ENCODE measurements around the gene ARL4A. TPM values are rescaled to one million over a fixed set of nuclear protein-coding genes. Genes with fewer than 3 reads are reported as not detected.
A peak's percentile ranks its signal among the peaks of the same experiment; 100 is the strongest.

Gene ARL4A
- total and polyA plus RNA-seq, 9 of the 15 experiments (the other 6 are each of a cell fraction or from before 2014, with no cell fraction given): 118 to 688 (median 172) TPM

DNA sequence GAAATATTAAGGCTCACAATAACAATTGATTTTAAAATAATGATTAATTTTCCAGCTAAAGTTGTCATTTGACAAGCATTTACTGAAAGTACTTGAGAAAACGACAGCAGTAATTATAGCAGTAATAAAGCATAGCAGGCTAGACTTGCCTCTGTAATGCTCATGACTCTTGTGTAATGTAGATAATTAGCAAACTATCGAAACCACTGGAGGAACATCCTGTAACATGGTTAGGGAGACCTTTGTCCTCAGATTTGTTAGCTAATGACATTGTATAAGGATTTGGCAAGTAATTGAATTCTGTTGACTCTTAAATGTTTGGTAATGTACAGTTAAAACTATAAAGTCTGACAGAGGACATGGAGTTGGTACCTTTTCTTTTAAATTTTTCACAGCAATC is 24.8 kb downstream of the ARL4A start (continued):
- TF ChIP-seq TRIM24 (IDR thresholded peaks at IDR 0.05) (no peak; a peak in 1 of 4 replicates), PBX2 (CRISPR knock-in tag; IDR thresholded peaks at IDR 0.05; ENCODE audit: low read depth) (no peak), PBX2 (tag; conservative IDR thresholded peaks at IDR 0.05; ENCODE audit: low read depth) (no peak)

DNA sequence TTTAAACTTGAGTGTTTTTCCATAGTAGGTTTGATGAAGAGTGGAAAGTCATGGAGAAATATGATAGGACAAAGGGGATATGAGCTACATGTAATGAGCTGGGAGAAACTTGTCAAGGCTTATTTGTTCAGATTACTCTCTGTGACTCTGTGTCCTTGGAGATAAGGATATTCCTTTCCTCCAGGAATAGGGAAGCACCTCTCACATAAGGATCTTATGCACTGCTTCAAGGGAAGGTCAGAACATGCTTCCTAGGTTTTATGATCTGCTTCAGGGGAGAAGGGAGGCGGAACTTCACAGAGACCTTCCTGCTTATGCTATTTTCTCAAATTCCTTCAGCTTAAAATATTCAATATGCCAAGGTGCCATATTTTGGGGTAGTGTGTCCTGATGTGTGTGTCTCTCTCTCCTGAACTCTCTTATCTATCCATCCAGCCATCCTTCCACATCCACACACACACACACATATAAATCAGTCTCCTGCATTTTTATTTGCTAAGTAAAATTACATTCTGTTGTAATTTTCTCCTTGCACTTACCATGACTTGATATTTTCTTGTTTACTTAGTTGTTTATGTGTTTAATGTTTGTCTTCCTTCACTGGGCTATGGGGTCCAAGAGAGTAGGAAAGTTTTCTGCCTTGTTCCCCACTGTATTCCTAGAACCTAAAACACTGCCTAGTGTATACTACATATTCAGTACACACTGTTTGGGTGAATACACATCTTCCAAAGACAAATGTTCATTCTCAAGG is 26.4 kb downstream of the ARL4A start:
- FAIRE-seq: peak; percentile 49
- peaks cover 63% of the 10 kb centered on the region for H3K79me2 ChIP-seq (ENCODE audit: control insufficient read depth, insufficient read depth, low read length)
- peak; percentile 44 for ATAC-seq
- peak in 1 of 4 experiments; percentile 67 for DNase-seq (ENCODE audit: extremely low read depth in 1 of 4, low spot score in 3 of 4)
- BruUV-seq (replicated peaks): no TSS peak
- WGBS (ENCODE audit: insufficient coverage, low coverage, missing lambda C conversion rate): 0% methylated on average over 1 of the region's 1 CpG
- no peaks in the 10 kb centered on the region for H3K9me3 ChIP-seq (replicated peaks; ENCODE audit: control insufficient read depth, insufficient read depth, low read depth, low read length)
- H3K36me3 ChIP-seq (ENCODE audit: control insufficient read depth, insufficient read depth, low read length): no peaks in the 10 kb centered on the region; the same call in 2 of the 3 replicates
- H3K4me1 ChIP-seq (replicated peaks in 1 of 2; ENCODE audit: control insufficient read depth in 2 of 2, insufficient read depth in 2 of 2, low read length in 2 of 2): peaks cover 4 to 36% of the 10 kb centered on the region in 2 experiments; a peak in 4 of 5 replicates
- H3K4me2 ChIP-seq (ENCODE audit: insufficient read depth, low read length): peak overlapping the region; percentile 79
- H4K20me1 ChIP-seq (replicated peaks; ENCODE audit: control insufficient read depth, insufficient read depth, low read length): no peaks in the 10 kb centered on the region
- in situ Hi-C loops (cut with MboI) (loop anchor here (25.0 kb wide), 1 partner anchor 1273 kb away; the partner anchor contains the start of gene ETV1), intact Hi-C loops (cut with micrococcal nuclease) (loop anchor here (2.0 kb wide), 1 partner anchor 311 kb away; the partner anchor contains the start of gene VWDE)
- H3K4me3 ChIP-seq: peak overlapping the region; percentile 56
- peak overlapping the region; percentile 98 for H3K27ac ChIP-seq (ENCODE audit: extremely low read depth, low read depth, low read length)
- H3K9me1 ChIP-seq (ENCODE audit: control insufficient read depth, insufficient read depth, low read length): no peaks in the 10 kb centered on the region
- CTCF ChIA-PET (ENCODE audit: low intra/inter-chr PET ratio): no interaction called here
- POLR2A ChIA-PET: interaction anchor here (0.7 to 1.7 kb wide), 8 partner anchors 12 to 29 kb away, joined by 3 to 6 read pairs (median 4); no protein-coding TSS in a partner anchor
- no peaks in the 10 kb centered on the region for H3K27me3 ChIP-seq (ENCODE audit: control insufficient read depth in 2 of 2, insufficient read depth in 2 of 2, low read length in 2 of 2)
- H3K9ac ChIP-seq (ENCODE audit: insufficient read depth in 1 of 2, low read depth in 2 of 2, low read length in 2 of 2): peak overlapping the region; percentile 8 to 96; a peak in 3 of 4 replicates
- H2AFZ ChIP-seq (ENCODE audit: low read depth, low read length): peak overlapping the region; percentile 60
- TF ChIP-seq RFX1 (IDR thresholded peaks at IDR 0.05) (peak; percentile 15; the same call in 1 of the 2 replicates), NFRKB (IDR thresholded peaks at IDR 0.05; ENCODE audit: low read depth) (peak; percentile 80; the same call in 1 of the 2 replicates), IRF2 (CRISPR knock-in tag; IDR thresholded peaks at IDR 0.05) (no peak), SNRNP70 (optimal IDR thresholded peaks at IDR 0.05; ENCODE audit: low read depth, low read length) (no peak), FOXJ2 (tag; IDR thresholded peaks at IDR 0.05) (0 out of 2 replicates have a peak, but pooled peaks have one; percentile 23), MNT (conservative IDR thresholded peaks at IDR 0.05) (peak in 1 of 2 experiments; percentile 32; a peak in 1 of 4 replicates), ADNP (tag; IDR thresholded peaks at IDR 0.05) (no peak), STAG1 (CRISPR knock-in tag; IDR thresholded peaks at IDR 0.05; ENCODE audit: borderline replicate concordance) (no peak), PHF21A (IDR thresholded peaks at IDR 0.05; ENCODE audit: borderline replicate concordance, low read depth) (no peak), CTBP1 (IDR thresholded peaks at IDR 0.05; ENCODE audit: borderline replicate concordance) (peak; percentile 53; the same call in 1 of the 2 replicates), USF1 (CRISPR knock-in tag; IDR thresholded peaks at IDR 0.05) (no peak), ZC3H11A (IDR thresholded peaks at IDR 0.05; ENCODE audit: low read depth, low read length) (no peak)
